Measurements from ENCODE around the gene LAMA3. TPM values are rescaled to one million over a fixed set of nuclear protein-coding genes. Genes with fewer than 3 reads are reported as not detected.

LAMA3 gene
- total and polyA plus RNA-seq, 2 experiments from 2014 or later: 3.9 to 4.9 TPM

DNA sequence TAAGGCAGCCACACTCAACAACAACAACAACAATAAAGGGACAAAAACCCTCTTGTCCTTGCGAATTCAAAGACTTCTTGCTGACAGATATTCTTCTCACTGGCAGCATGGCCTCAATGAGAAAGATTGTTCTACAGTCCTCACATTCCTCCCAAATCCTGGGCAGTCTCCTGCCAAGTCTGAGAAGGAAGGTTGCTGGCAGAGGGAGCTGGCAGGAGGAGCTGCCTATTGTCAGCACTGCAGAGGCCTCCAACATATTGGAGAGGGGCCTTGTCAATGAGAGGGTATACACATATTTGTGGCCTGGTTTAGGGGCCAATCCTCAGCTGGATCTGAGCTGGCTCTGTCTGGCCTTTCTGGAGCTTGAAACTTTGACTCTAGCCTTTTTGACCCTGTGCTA is 63.5 kb downstream of the LAMA3 start (continued):
- TF ChIP-seq, protein P1, sequence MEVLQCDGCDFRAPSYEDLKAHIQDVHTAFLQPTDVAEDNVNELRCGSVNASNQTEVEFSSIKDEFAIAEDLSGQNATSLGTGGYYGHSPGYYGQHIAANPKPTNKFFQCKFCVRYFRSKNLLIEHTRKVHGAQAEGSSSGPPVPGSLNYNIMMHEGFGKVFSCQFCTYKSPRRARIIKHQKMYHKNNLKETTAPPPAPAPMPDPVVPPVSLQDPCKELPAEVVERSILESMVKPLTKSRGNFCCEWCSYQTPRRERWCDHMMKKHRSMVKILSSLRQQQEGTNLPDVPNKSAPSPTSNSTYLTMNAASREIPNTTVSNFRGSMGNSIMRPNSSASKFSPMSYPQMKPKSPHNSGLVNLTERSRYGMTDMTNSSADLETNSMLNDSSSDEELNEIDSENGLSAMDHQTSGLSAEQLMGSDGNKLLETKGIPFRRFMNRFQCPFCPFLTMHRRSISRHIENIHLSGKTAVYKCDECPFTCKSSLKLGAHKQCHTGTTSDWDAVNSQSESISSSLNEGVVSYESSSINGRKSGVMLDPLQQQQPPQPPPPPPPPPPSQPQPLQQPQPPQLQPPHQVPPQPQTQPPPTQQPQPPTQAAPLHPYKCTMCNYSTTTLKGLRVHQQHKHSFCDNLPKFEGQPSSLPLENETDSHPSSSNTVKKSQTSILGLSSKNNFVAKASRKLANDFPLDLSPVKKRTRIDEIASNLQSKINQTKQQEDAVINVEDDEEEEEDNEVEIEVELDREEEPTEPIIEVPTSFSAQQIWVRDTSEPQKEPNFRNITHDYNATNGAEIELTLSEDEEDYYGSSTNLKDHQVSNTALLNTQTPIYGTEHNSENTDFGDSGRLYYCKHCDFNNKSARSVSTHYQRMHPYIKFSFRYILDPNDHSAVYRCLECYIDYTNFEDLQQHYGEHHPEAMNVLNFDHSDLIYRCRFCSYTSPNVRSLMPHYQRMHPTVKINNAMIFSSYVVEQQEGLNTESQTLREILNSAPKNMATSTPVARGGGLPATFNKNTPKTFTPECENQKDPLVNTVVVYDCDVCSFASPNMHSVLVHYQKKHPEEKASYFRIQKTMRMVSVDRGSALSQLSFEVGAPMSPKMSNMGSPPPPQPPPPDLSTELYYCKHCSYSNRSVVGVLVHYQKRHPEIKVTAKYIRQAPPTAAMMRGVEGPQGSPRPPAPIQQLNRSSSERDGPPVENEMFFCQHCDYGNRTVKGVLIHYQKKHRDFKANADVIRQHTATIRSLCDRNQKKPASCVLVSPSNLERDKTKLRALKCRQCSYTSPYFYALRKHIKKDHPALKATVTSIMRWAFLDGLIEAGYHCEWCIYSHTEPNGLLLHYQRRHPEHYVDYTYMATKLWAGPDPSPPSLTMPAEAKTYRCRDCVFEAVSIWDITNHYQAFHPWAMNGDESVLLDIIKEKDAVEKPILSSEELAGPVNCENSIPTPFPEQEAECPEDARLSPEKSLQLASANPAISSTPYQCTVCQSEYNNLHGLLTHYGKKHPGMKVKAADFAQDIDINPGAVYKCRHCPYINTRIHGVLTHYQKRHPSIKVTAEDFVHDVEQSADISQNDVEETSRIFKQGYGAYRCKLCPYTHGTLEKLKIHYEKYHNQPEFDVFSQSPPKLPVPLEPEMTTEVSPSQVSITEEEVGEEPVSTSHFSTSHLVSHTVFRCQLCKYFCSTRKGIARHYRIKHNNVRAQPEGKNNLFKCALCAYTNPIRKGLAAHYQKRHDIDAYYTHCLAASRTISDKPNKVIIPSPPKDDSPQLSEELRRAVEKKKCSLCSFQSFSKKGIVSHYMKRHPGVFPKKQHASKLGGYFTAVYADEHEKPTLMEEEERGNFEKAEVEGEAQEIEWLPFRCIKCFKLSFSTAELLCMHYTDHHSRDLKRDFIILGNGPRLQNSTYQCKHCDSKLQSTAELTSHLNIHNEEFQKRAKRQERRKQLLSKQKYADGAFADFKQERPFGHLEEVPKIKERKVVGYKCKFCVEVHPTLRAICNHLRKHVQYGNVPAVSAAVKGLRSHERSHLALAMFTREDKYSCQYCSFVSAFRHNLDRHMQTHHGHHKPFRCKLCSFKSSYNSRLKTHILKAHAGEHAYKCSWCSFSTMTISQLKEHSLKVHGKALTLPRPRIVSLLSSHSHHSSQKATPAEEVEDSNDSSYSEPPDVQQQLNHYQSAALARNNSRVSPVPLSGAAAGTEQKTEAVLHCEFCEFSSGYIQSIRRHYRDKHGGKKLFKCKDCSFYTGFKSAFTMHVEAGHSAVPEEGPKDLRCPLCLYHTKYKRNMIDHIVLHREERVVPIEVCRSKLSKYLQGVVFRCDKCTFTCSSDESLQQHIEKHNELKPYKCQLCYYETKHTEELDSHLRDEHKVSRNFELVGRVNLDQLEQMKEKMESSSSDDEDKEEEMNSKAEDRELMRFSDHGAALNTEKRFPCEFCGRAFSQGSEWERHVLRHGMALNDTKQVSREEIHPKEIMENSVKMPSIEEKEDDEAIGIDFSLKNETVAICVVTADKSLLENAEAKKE (CRISPR knock-in tag; IDR thresholded peaks at IDR 0.05): no peak
- TF ChIP-seq ZNF331 (CRISPR knock-in tag; IDR thresholded peaks at IDR 0.05; ENCODE audit: low read depth): no peak
- TF ChIP-seq CREB1 (CRISPR knock-in tag; IDR thresholded peaks at IDR 0.05; ENCODE audit: low read depth): no peak
- no peak for TF ChIP-seq EZH2 (IDR thresholded peaks at IDR 0.05; ENCODE audit: low read depth, unreplicated experiment)
- TF ChIP-seq JUNB (IDR thresholded peaks at IDR 0.05; ENCODE audit: unreplicated experiment): no peak
- TF ChIP-seq ZNF114 (CRISPR knock-in tag; IDR thresholded peaks at IDR 0.05): no peak

- Histone ChIP-seq H3K27ac (ENCODE audit: low read depth) (no peak overlapping the region), H3F3A (replicated peaks; ENCODE audit: low read depth) (no peaks in the 10 kb centered on the region), H3K4me1 (ENCODE audit: insufficient read depth) (no peaks in the 10 kb centered on the region), H3K9me2 (ENCODE audit: insufficient read depth) (0 out of 2 replicates have a peak, but pooled peaks cover 7% of the 10 kb centered on the region), H3K36me3 (ENCODE audit: insufficient read depth) (no peaks in the 10 kb centered on the region), H3K27me3 (ENCODE audit: insufficient read depth) (no peaks in the 10 kb centered on the region), H3K4me3 (no peak overlapping the region), H2AFZ (peak overlapping the region; percentile 63; the same call in 1 of the 2 replicates), H3K4me2 (no peak overlapping the region; the same call in 1 of the 2 replicates), H4K20me1 (replicated peaks; ENCODE audit: insufficient read depth) (no peaks in the 10 kb centered on the region), H3K79me2 (replicated peaks; ENCODE audit: insufficient read depth) (no peaks in the 10 kb centered on the region)
- Mint-ChIP-seq H3K36me3 (ENCODE audit: low read depth) (no peaks in the 10 kb centered on the region), H3K4me1 (peaks cover 6% of the 10 kb centered on the region; the same call in 2 of the 3 replicates), H3K4me3 (no peak overlapping the region), H3K27me3 (ENCODE audit: insufficient read depth, low read depth, poor library complexity) (peaks cover 1% of the 10 kb centered on the region), H3K9me3 (no peaks in the 10 kb centered on the region), H3K27ac (no peak overlapping the region)
- DNase-seq (ENCODE audit: low spot score): peak; percentile 36
- peak; percentile 77 for ATAC-seq
- TF ChIP-seq JUNB (IDR thresholded peaks at IDR 0.05; ENCODE audit: unreplicated experiment): no peak
- no peak for TF ChIP-seq ZNF114 (CRISPR knock-in tag; IDR thresholded peaks at IDR 0.05)
- no peak for TF ChIP-seq STAT1 (IDR thresholded peaks at IDR 0.05; ENCODE audit: unreplicated experiment)
- TF ChIP-seq, protein P2, sequence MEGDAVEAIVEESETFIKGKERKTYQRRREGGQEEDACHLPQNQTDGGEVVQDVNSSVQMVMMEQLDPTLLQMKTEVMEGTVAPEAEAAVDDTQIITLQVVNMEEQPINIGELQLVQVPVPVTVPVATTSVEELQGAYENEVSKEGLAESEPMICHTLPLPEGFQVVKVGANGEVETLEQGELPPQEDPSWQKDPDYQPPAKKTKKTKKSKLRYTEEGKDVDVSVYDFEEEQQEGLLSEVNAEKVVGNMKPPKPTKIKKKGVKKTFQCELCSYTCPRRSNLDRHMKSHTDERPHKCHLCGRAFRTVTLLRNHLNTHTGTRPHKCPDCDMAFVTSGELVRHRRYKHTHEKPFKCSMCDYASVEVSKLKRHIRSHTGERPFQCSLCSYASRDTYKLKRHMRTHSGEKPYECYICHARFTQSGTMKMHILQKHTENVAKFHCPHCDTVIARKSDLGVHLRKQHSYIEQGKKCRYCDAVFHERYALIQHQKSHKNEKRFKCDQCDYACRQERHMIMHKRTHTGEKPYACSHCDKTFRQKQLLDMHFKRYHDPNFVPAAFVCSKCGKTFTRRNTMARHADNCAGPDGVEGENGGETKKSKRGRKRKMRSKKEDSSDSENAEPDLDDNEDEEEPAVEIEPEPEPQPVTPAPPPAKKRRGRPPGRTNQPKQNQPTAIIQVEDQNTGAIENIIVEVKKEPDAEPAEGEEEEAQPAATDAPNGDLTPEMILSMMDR (conservative IDR thresholded peaks at IDR 0.05; ENCODE audit: low read depth in 2 of 2): no peak
- TF ChIP-seq ETS1 (IDR thresholded peaks at IDR 0.05): no peak
- no peak for TF ChIP-seq POLR2AphosphoS5 (IDR thresholded peaks at IDR 0.05; ENCODE audit: low read depth)
- TF ChIP-seq REST (IDR thresholded peaks at IDR 0.05; ENCODE audit: unreplicated experiment): no peak
Observed at GRCh38 chr18:23756590-23757436, 67.6 kb downstream of the LAMA3 start.
